Measurements from ENCODE around the gene TNFAIP3.
"Not testable (repeated sequence)": the region's sequence is repeated elsewhere in the genome, so short reads cannot be mapped to it uniquely, and the experiment has no call there.

TNFAIP3 gene

GRCh38 chr6:137834508-137834907, 32.6 kb upstream of the TNFAIP3 start:
- no peak for TF ChIP-seq ZNF274 (IDR thresholded peaks at IDR 0.05; ENCODE audit: low read depth, low read length)
- no peak overlapping the region for H3K4me3 ChIP-seq (ENCODE audit: low read length)

GRCh38 chr6:137836788-137837187, 30.3 kb upstream of the TNFAIP3 start:
- no peak for TF ChIP-seq ZNF274 (IDR thresholded peaks at IDR 0.05; ENCODE audit: low read depth, low read length)
- no peak overlapping the region for H3K4me3 ChIP-seq (ENCODE audit: low read length)

- H3K4me3 ChIP-seq (ENCODE audit: low read length): not testable (repeated sequence)
Measured at GRCh38 chr6:137838090-137838489, 29.0 kb upstream of the TNFAIP3 start.

- not testable (repeated sequence) for H3K4me3 ChIP-seq (ENCODE audit: low read length)
Measured at GRCh38 chr6:137838597-137838996, 28.5 kb upstream of the TNFAIP3 start.

GRCh38 chr6:137839076-137839475, 28.0 kb upstream of the TNFAIP3 start:
- TF ChIP-seq ZNF274 (IDR thresholded peaks at IDR 0.05; ENCODE audit: low read depth, low read length): no peak
- H3K4me3 ChIP-seq (ENCODE audit: low read length): no peak overlapping the region

- H3K4me3 ChIP-seq (ENCODE audit: low read length): no peak overlapping the region
- TF ChIP-seq ZNF274 (IDR thresholded peaks at IDR 0.05; ENCODE audit: low read depth, low read length): no peak
Measured at GRCh38 chr6:137840252-137840651, 26.8 kb upstream of the TNFAIP3 start.

DNA sequence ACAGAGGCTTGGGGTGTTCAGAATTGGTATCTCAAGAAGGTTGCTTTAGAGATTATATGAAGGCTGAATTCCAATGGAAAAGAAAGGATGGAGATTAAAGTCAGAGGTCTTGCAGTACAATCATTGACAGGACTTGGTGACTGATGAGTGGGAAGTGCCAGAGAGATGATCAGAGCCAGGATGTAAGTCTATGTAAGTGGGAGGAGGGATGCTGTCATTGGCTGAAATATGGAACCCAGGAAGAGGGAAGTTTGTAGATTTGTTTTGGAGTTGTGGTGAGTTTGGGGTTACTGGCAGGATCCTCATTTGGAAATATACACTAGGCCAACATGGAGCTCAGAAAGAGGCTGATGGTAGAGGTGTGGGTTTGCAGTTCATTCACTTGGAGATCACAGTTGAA, 23.8 kb upstream of the TNFAIP3 start:
- no peak overlapping the region for H3K4me3 ChIP-seq (ENCODE audit: low read length)
- no peak for TF ChIP-seq ZNF274 (IDR thresholded peaks at IDR 0.05; ENCODE audit: low read depth, low read length)

DNA sequence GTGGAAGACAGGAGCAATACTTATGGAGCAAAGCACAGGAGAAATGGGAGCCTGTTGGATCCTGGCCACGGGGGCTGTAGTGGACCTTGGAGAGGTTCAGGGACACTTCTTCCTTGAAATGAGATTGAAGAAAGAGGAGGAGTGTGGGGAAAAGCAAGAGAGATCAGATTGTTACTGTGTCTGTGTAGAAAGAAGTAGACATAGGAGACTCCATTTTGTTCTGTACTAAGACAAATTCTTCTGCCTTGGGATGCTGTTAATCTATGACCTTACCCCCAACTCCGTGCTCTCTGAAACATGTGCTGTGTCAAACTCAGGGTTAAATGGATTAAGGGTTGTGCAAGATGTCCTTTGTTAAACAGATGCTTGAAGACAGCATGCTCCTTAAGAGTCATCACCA, 22.7 kb upstream of the TNFAIP3 start:
- H3K4me3 ChIP-seq (ENCODE audit: low read length): not testable (repeated sequence)

DNA sequence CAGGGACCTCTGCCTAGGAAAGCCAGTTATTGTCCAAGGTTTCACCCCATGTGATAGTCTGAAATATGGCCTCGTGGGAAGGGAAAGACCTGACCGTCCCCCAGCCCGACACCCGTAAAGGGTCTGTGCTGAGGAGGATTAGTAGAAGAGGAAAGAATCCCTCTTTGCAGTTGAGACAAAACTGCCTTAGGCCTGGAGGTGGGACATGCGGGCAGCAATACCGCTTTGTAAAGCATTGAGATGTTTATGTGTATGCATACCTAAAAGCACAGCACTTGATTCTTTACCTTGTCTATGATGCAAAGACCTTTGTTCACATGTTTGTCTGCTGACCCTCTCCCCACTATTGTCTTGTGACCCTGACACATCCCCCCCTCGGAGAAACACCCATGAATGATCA, 22.3 kb upstream of the TNFAIP3 start:
- H3K4me3 ChIP-seq (ENCODE audit: low read length): not testable (repeated sequence)

- TF ChIP-seq ZNF274 (IDR thresholded peaks at IDR 0.05; ENCODE audit: low read depth, low read length): no peak
- no peak overlapping the region for H3K4me3 ChIP-seq (ENCODE audit: low read length)
Measured at GRCh38 chr6:137845460-137845859, 21.6 kb upstream of the TNFAIP3 start.

DNA sequence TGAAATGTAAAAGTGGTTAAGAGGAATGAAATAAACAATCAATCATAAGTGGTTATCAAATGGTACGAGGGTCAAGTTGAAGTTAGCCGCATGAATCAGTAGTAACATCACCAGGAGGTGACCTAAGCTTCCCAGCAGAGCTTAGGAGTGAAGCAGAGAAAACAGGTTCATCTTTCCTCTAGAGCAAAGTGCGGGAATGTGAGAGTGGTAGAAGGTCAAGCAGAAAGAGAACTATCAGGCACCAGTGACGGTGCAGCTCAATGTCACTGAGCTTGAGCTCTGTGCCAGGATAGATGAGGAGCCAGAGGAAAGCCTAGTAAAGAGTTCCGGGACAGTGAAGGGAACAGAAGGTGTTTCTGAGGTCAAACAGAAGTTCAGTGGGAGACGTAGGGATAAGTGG, 20.8 kb upstream of the TNFAIP3 start:
- TF ChIP-seq ZNF274 (IDR thresholded peaks at IDR 0.05; ENCODE audit: low read depth, low read length): no peak
- H3K4me3 ChIP-seq (ENCODE audit: low read length): no peak overlapping the region

DNA sequence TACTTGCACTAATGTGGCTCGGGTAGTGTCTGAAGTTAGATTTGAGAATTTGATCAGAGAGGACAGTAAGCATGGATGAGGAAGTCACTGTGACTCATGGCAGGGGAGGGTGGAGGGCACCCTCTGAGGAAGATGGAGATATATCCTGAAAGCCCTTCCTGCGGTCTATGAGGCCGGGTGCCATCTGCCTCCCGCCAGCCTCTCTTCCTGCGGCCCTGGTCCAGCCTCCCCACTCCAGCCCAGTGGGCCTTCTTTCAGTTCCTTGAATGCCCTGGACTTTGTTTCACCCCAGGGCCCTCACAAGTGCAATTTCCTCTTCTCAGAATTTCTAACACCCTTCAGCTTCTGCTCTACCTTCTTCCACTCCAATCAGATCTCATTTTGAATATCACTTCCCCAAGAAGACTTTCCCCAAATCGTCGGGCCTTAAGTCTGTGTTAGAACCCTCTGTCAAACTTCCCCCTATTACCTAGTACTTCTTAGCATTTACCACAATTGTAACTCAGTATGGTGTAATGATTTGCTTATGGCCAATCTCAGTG, 20.2 kb upstream of the TNFAIP3 start:
- no peak for TF ChIP-seq ZNF274 (IDR thresholded peaks at IDR 0.05; ENCODE audit: low read depth, low read length)
- H3K4me3 ChIP-seq (ENCODE audit: low read length): no peak overlapping the region

GRCh38 chr6:137847748-137848147, 19.3 kb upstream of the TNFAIP3 start:
- H3K4me3 ChIP-seq (ENCODE audit: low read length): no peak overlapping the region
- TF ChIP-seq ZNF274 (IDR thresholded peaks at IDR 0.05; ENCODE audit: low read depth, low read length): no peak

DNA sequence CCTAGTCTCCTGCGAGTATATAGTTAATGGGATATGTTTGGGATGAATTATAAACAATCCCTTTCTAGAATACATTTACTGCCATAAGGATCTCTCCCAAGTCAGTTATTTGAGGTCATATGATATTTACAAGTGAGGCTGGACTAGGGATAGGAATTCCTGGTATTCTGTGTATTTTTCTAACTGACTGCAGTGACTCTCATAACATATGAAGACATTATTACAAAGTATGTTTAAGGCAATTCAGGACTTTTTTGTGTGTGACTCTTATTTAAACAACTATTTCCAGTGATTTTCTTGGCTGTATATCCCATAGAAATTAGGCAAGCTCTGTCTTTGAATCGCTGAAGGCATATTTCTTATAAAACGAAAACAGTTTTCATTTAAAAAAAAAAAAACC, 18.4 kb upstream of the TNFAIP3 start:
- TF ChIP-seq ZNF274 (IDR thresholded peaks at IDR 0.05; ENCODE audit: low read depth, low read length): no peak
- no peak overlapping the region for H3K4me3 ChIP-seq (ENCODE audit: low read length)

DNA sequence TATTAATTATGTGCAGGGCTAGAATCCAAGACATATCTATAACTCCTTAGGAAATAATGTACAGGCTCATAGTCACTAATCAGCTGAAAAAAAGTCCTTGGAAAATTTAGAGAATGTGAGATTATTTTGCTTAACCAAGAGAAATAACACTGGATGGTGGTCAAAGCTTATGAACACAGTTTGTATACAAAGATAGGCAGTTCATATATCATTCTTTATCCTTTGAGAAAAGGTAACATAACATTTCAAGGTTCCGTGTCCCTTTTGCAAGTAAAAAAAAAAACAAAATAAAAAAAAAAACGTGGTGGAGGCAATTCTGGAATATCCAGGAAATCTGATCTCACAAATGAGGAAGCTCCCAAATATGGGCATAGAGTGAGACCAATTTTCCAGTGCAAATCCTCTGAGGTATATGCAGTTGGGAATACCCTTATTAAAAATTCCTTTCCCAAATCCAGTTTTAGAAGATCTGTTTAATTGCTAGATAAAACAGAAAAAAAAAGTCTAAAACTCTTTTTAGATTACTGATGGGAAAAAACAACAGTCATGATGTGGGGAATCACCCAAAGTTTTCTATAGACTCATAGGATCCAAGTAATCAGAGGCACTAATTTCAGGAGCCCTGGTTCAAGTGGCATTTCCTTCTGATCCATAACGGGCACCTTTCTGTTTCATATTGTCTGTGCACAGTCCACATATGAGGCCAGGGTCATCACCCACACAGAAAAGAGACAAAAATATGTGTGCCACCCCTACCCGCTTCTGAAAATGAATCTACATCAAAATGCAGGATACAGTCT, 17.7 kb upstream of the TNFAIP3 start:
- no peak overlapping the region for H3K4me3 ChIP-seq (ENCODE audit: low read length)
- no peak for TF ChIP-seq ZNF274 (IDR thresholded peaks at IDR 0.05; ENCODE audit: low read depth, low read length)
